BE2C (cell line): ENCODE measurements around the gene DCLRE1A.
A peak's percentile ranks its signal among the peaks of the same experiment; 100 is the strongest.

Source experiments
- DNase-seq: peaks from one replicate; pipeline ENCODE4 v3.0.0-alpha.2; 2020
- H3K27me3 ChIP-seq: fragments of 250-450 bp; sonication (Bioruptor Pico); 2 replicates; pipeline ENCODE4 v1.5.1; 2020; ENCODE audit warnings: mild to moderate bottlenecking
- H3K36me3 ChIP-seq: fragments of 250-450 bp; sonication (Bioruptor Pico); 2 replicates; pipeline ENCODE4 v1.5.1; 2020; ENCODE audit warnings: mild to moderate bottlenecking
- H3K4me1 ChIP-seq: fragments of 250-450 bp; sonication (Bioruptor Pico); 2 replicates; pipeline ENCODE4 v1.5.1; 2020
- H3K4me3 ChIP-seq: 2 replicates; pipeline ENCODE4 v1.5.1; 2011; ENCODE audit warnings: low read depth, low read length
- H3K9me3 ChIP-seq: fragments of 250-450 bp; sonication (Bioruptor Pico); 2 replicates; pipeline ENCODE4 v1.5.1; 2020
- TF ChIP-seq, protein P1 (sequence below): IDR thresholded peaks from 2 replicates; pipeline ENCODE4 v1.5.1; 2012; ENCODE audit warnings: mild to moderate bottlenecking, low read depth, low read length

The DCLRE1A gene

DNA sequence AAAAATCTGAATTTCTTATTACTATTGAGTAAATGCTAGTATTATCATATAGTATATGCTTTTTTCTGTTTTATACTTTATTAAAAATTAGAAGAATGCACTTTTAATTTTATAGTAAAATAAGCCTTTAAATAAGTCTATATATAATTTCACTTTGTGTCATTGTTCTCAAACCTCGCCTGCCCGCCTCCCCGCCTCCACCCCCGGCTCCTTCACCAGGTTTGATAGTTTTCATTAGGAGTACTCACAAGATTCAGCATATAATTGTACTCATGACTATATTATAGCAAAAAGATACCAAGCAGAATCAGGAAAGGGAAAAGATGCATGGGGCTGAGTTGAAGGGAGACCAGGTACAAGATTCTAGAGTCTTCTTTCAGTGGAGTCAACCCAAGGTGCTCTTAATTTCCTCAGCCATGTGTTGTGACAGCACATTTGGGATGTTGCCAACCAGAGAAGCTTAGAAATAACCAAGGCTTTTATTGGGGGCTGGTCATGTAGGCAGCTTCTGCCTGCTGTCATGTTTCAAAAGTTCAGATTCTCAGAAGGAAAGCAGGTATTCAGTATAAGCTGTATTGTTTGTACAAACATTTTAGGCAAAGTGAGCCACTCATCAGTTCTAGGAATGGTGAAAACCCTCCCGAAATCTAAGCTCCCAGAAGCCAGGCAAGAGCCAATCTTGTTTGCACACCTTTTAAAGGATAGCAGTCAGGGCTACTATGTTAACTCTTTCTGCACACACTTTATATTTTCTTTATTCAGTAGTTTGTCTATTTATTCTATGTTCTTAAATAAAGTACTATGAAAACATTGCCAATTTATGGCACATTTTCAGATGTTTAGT, 12.9 kb upstream of the DCLRE1A start:
- H3K9me3 ChIP-seq, result no peaks in the 10 kb centered on the region
- H3K27me3 ChIP-seq, result no peaks in the 10 kb centered on the region
- H3K36me3 ChIP-seq, result peaks cover 10% of the 10 kb centered on the region
- H3K4me3 ChIP-seq, result no peak overlapping the region
- H3K4me1 ChIP-seq, result no peaks in the 10 kb centered on the region
- DNase-seq, result peak; percentile 14
- TF ChIP-seq, protein P1, sequence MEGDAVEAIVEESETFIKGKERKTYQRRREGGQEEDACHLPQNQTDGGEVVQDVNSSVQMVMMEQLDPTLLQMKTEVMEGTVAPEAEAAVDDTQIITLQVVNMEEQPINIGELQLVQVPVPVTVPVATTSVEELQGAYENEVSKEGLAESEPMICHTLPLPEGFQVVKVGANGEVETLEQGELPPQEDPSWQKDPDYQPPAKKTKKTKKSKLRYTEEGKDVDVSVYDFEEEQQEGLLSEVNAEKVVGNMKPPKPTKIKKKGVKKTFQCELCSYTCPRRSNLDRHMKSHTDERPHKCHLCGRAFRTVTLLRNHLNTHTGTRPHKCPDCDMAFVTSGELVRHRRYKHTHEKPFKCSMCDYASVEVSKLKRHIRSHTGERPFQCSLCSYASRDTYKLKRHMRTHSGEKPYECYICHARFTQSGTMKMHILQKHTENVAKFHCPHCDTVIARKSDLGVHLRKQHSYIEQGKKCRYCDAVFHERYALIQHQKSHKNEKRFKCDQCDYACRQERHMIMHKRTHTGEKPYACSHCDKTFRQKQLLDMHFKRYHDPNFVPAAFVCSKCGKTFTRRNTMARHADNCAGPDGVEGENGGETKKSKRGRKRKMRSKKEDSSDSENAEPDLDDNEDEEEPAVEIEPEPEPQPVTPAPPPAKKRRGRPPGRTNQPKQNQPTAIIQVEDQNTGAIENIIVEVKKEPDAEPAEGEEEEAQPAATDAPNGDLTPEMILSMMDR, result no peak

DNA sequence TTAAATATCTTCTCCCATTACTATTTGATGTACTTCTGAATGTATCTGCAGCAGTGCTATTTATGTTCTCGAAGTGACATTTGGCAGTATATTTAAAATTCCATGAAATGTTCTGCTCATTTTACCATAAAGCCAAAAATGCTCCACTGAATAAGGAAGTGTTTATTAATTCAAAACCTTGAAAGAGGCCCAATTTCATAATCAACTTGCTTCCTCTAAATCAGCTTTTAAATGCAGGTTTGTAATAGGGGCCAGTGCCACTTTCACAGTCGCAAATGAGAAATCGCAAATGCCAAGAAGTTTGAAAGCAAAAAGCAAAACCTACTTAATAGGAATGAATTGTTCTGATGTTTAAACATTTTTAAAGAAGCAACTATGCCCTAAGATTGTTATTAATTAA, 12.0 kb upstream of the DCLRE1A start:
- no peak overlapping the region for H3K4me3 ChIP-seq
- H3K9me3 ChIP-seq, result no peaks in the 10 kb centered on the region
- peaks cover 16% of the 10 kb centered on the region for H3K36me3 ChIP-seq
- H3K27me3 ChIP-seq, result no peaks in the 10 kb centered on the region
- DNase-seq, result no peak
- TF ChIP-seq, protein P1, result no peak
- H3K4me1 ChIP-seq, result no peaks in the 10 kb centered on the region

DNA sequence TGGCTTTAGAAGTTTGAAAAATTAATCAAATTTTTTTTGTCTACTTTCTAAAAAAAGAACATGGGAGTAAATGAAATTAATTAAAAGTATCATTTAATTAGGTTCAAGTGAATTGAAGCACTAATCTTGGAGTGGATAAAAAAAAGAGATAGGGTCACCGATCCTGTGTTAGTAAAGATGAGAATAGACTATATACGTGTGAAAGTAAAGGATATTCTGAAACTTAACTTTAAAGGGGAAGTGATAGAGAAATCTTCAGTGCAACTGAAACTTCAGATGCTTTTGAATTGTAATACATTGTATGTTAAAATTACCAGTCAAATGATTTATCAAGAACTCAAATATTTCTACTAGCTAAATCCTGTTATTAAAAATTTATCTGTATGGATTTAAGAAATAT, 5.4 kb upstream of the DCLRE1A start:
- Histone ChIP-seq H3K9me3 (no peaks in the 10 kb centered on the region), H3K4me1 (no peaks in the 10 kb centered on the region), H3K4me3 (no peak overlapping the region), H3K36me3 (peaks cover 28% of the 10 kb centered on the region), H3K27me3 (no peaks in the 10 kb centered on the region)
- no peak for DNase-seq
- TF ChIP-seq, protein P1, result no peak

DNA sequence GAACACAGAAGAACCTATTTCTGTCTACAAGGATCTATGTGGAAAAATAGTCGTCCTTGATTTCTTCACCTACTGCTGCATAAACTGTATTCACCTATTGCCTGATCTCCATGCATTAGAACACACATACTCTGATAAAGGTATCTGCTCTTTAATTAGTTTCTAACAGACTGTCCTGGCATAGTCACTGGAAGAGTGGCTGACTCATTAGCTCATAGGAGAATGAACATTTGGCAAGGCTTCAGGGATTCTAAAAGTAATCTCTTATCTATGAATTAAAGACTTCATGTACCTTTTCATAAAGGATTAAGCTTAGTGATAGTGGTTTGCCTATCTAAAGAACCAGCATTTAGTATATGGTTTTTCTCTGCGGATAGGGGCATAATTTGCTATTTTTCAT, 4.7 kb upstream of the DCLRE1A start:
- H3K9me3 ChIP-seq, result no peaks in the 10 kb centered on the region
- H3K36me3 ChIP-seq, result peaks cover 22% of the 10 kb centered on the region
- no peaks in the 10 kb centered on the region for H3K27me3 ChIP-seq
- TF ChIP-seq, protein P1, result no peak
- DNase-seq, result no peak
- no peak overlapping the region for H3K4me3 ChIP-seq
- no peaks in the 10 kb centered on the region for H3K4me1 ChIP-seq

DNA sequence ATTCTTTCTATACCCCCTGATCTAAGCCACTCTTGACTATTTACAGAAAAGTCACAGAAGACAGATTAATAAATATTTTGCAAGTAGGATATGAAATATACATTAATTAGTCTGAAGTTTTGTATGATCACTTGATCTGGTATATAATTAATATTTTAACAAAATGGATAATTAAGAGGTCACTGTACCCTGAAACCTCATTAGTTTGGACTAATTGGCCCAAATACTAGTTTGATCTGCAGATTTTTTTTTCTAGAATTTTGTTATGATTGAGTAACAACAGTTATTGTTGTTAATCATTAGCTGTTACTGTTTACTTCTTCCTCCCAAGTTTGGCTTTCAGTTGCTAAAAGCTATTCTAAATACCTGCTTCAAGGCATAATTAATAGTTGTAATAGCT, 3.3 kb upstream of the DCLRE1A start:
- H3K4me1 ChIP-seq, result no peaks in the 10 kb centered on the region
- H3K9me3 ChIP-seq, result no peaks in the 10 kb centered on the region
- TF ChIP-seq, protein P1, result no peak
- no peak overlapping the region for H3K4me3 ChIP-seq
- no peak for DNase-seq
- H3K27me3 ChIP-seq, result no peaks in the 10 kb centered on the region
- peaks cover 19% of the 10 kb centered on the region for H3K36me3 ChIP-seq

DNA sequence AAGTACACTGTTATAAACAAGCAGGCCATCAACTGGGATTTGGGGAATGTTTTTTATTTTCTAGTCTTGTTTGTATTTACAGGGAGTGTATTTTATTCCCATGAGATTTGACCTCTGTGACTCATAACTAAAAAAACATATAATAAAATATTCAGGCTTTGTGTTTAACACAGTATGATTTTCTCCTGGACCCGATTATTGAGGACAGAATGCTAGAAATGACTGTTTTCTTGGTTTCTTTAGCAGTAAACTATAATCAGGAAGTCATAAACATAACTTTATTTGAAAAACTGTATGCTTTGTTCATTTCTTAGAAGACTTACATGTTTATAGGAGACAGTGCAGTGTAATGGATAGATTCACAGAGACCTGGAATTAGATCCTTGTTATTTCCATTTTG, 2.7 kb upstream of the DCLRE1A start:
- Histone ChIP-seq H3K27me3 (no peaks in the 10 kb centered on the region), H3K36me3 (peaks cover 18% of the 10 kb centered on the region), H3K4me3 (peak overlapping the region; percentile 89), H3K4me1 (no peaks in the 10 kb centered on the region), H3K9me3 (no peaks in the 10 kb centered on the region)
- TF ChIP-seq, protein P1, result no peak
- no peak for DNase-seq
